ENCODE measurements around the gene ACER1.
"Not testable (repeated sequence)": the region's sequence is repeated elsewhere in the genome, so short reads cannot be mapped to it uniquely, and the experiment has no call there.

DNA sequence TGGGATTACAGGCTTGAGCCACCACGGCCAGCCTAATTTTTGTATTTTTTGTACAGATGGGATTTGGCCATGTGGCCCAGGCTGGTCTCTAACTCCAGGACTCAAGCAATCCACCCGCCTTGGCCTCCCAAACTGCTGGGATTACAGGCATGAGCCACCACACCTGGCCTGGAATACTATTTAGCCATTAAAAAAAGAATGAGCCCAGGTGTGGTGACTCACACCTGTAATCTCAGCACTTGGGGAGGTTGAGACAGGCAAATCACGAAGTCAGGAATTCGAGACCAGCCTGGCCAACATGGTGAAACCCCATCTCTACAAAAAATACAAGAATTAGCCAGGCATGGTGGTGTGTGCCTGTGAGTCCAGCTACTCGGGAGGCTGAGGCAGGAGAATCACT, 17.8 kb downstream of the ACER1 start:
- TF ChIP-seq, protein P1, sequence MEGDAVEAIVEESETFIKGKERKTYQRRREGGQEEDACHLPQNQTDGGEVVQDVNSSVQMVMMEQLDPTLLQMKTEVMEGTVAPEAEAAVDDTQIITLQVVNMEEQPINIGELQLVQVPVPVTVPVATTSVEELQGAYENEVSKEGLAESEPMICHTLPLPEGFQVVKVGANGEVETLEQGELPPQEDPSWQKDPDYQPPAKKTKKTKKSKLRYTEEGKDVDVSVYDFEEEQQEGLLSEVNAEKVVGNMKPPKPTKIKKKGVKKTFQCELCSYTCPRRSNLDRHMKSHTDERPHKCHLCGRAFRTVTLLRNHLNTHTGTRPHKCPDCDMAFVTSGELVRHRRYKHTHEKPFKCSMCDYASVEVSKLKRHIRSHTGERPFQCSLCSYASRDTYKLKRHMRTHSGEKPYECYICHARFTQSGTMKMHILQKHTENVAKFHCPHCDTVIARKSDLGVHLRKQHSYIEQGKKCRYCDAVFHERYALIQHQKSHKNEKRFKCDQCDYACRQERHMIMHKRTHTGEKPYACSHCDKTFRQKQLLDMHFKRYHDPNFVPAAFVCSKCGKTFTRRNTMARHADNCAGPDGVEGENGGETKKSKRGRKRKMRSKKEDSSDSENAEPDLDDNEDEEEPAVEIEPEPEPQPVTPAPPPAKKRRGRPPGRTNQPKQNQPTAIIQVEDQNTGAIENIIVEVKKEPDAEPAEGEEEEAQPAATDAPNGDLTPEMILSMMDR (IDR thresholded peaks at IDR 0.05): not testable (repeated sequence)
- TF ChIP-seq POLR2AphosphoS5, POLR2A (IDR thresholded peaks at IDR 0.05): not testable (repeated sequence)

Measured in prostate gland (tissue), 2 donors.